Activated CD4-positive, CD25-positive, alpha-beta regulatory T cell treated with anti-CD3 and anti-CD28 coated beads, Interleukin-2, amount 50 U/mL, for 24 hours (primary cell): Measurements from ENCODE around the gene SCAMP2.

ENCODE experiments used
- ATAC-seq, 2 donors: fragments of 150-1000 bp; cut with Tn5 transposase; one replicate each; pipeline ENCODE4 v1.10.0; 2021; ENCODE audit warnings: mild to moderate bottlenecking in 1 of 2, moderate library complexity in 1 of 2

The SCAMP2 gene

DNA sequence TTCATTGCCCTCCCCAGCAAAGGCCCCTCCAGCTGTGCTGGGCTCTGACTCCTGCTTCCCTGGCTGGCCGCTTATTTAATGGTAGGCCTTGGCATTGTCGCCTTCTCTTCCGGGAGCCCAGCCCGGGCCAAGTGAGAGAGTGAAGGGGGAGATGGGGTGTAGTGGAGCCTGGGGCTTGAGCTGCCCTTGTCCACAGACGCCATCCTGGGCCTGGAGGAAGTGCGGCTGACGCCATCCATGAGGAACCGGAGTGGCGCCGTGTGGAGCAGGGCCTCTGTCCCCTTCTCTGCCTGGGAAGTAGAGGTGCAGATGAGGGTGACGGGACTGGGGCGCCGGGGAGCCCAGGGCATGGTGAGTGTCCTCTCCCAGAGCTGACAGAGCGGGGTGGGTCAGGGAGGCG is 57.2 kb downstream of the SCAMP2 start:
- ATAC-seq, result no peak

DNA sequence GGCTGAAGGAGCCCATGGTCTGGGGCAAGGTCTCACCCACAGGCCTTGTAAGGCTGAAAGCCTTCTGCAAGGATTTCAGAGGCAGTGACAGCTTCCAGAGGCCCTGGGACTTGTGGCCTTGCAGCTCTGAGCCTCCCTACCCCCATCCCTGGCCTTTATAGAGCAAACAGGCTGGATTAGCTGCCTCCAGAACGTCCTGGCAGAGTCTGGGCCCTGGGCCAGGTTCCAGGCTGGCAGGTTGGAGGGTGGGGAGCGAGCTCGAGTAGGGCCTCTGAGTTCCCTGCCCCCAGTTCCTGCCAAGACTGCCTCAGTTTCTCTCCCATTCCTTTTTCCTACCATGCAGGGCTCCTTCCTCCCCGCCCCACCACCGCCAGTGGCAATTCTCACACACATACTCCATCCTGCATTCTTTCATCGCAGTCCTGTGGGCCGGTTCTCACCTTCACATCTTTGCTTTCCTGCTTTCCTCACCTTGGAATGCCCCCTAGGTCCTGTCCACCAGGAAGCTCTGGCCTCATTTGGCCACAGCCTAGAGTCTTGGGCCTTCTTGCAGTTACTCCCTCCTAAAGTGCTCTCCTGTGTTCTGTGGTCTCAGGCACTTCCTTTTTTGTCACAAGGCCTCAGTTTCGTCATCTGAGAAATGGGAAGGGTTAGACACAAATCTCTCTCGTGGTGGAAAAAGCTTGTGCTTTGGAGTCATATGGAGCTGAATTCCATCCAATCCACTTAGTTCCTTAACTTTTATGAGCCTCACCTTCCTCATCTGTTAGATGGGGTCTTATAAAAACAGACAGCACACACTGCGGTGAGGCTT is 57.8 kb downstream of the SCAMP2 start:
- no peak for ATAC-seq

DNA sequence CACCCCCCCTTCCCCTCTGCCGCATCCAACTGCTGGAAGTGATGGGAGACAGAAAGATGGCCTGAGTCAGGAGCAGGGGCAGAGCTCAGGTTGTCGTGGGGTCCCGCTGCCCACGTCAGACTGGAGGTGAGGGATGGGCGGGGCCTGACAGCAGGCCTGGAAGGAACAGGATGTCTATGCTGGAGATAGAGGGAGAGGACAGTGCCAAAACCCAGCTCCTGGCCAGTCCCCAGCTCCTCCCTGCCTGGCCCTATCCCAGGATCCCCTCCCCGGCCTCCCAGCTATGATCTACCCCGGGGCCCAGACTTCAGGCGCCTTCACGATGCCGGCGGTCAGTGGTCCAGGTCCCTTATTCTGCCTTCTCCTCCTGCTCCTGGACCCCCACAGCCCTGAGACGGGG is 60.6 kb downstream of the SCAMP2 start, which contains the start of gene LMAN1L:
LMAN1L (plus strand) TSS at position 303 of the 400 bp plus-strand sequence; CDS start at position 323, 20 bp downstream.
- ATAC-seq, result no peak

DNA sequence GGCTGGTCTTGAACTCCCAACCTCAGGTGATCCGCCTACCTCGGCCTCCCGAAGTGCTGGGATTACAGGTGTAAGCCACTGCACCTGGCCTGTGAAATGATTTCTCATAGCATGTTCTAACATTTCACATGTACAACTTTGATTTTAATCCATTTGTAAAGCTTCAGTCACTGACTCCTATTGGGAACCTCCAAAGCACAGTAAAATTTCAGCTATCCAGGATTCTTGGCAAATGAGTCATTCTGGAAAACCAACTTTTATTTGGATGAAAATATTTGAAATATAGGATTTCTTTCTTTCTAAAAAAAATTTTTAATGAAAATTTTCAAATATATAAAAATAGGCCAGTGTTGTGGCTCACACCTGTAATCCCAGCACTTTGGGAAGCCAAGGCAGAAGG is 63.2 kb downstream of the SCAMP2 start:
- ATAC-seq, result no peak

DNA sequence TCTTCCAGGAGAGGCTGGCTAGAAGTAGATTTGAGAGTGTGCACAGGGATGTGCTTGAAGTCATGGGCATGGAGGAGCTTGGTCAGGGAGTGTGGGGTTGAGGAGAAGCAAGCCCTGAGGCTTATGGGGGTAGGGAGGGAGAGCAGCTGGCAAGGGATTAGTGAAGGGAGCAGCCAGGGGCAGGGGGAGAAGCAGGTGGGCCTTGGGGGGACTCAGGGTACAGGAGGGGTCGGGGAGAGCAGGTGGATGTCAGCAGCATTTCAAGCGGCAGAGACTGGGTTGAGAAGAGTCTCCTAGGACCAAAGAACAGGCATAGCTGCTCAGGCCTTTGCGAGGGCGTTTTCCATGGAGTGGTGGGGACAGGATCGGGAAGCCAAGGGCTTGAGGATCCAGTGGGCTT is 63.9 kb downstream of the SCAMP2 start:
- peak in 1 of 2 donors; percentile 9 for ATAC-seq

DNA sequence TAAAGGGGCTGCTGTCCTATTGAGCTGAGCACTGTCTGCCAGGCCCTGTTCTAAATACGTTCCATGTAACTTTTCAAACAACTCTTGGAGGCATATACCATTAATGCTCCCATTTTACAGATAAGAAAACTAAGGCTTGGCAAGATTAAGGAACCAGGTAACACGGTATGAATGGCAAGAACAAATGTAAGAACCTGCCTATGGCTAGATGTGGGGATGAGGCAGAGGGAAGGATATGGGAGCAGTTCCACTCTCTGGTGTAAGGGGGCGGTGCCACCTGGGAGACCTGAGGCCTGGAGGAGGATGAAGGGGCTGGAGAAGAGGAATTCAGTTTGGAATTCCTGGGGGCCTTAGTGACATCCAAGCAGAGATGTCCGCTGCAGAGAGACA is 64.3 kb downstream of the SCAMP2 start:
- ATAC-seq, result peak in 1 of 2 donors; percentile 7

DNA sequence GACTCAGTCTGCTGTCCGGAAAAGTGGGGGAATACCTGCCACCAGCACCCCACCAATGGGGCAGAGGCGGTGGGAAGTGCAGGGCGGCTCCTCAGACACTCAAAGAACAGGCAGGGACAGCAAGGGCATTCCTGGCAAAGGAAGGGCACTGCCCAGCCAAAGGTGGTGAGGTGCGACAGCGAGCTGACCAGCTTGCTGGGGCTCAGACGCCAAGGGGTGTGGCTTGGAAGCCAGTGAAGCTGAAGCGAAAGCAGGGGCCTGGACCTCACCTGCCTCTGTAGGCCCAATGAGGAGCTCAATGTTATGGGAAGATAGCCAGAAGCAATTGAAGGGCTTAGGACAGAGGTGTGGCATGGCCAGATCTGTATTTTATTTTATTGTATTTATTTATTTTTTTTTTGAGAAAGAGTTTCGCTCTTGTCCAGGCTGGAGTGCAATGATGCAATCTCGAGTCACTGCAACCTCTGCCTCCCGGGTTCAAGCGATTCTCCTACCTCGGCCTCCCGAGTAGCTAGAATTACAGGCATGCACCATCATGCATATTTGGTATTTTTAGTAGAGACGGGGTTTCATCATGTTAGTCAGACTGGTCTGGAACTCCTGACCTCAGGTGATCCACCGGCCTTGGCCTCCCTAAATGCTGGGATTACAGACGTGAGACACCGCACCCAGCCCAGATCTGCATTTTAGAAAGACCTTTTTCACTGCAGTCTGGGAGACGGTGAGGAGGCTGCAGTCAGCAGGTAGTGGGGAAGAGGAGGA is 64.9 kb downstream of the SCAMP2 start:
- ATAC-seq, result no peak

DNA sequence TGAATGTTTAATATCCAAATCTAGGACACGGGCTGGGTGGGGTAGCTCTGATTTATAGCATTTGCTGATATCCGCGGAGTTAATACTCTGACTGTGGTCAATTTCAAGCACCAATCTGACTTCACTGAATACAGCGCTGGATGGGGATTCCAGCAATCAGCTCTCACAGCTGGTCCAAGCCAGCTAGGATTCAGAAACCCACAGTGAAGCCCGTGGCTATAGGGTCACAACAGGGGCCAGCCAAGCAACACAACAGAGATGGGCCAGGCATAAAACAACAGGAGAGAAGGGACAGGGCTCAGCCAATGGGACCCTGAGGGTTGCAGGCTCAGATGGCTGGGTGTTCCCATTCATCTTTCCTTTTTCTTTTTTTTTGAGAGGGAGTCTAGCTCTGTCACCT is 65.9 kb downstream of the SCAMP2 start:
- ATAC-seq, result no peak

DNA sequence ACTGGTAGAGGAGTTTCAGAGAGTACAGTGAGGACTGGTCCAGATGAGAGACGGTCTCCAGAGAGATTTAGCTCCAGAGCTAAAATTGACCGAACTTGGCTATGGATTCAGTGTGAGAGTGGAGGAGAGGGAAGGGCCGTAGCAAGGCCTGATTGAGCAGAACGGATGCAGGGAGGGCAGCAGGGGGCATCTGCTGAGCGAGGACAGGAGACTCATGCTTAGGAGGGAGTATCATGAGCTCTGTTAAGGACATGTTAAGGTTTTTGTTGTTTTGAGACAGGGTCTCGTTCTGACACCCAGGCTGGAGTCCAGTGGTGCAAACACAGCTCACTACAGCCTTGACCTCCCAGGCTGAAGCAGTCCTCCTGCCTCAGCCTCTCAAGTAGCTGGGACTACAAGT is 68.2 kb downstream of the SCAMP2 start:
- no peak for ATAC-seq

DNA sequence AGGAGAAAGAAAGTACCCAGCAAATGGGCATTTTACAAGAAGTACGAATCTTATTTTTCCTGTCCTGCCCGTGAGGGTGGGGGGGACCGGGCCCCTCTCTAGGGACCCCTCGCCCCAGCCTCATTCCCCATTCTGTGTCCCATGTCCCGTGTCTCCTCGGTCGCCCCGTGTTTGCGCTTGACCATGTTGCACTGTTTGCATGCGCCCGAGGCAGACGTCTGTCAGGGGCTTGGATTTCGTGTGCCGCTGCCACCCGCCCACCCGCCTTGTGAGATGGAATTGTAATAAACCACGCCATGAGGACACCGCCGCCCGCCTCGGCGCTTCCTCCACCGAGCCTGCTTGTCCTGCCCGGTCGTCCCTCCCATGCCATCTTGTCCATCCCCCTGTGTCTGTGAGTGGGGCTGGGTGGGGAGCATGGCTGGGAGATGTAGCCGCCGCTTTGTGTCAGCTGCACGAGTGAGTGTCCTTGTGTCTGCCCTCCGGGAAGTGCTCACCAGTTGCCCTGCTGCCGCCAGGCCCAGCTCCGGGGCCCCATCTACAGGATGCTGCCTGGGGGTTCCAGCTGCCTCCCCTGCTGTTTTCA is 70.2 kb downstream of the SCAMP2 start:
- no peak for ATAC-seq

DNA sequence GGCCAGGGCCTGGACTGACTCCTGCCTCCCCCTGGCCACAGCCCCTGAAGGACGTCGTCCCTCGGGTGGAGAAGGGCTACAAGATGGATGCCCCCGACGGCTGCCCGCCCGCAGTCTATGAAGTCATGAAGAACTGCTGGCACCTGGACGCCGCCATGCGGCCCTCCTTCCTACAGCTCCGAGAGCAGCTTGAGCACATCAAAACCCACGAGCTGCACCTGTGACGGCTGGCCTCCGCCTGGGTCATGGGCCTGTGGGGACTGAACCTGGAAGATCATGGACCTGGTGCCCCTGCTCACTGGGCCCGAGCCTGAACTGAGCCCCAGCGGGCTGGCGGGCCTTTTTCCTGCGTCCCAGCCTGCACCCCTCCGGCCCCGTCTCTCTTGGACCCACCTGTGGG is 70.9 kb downstream of the SCAMP2 start:
- ATAC-seq, result no peak

DNA sequence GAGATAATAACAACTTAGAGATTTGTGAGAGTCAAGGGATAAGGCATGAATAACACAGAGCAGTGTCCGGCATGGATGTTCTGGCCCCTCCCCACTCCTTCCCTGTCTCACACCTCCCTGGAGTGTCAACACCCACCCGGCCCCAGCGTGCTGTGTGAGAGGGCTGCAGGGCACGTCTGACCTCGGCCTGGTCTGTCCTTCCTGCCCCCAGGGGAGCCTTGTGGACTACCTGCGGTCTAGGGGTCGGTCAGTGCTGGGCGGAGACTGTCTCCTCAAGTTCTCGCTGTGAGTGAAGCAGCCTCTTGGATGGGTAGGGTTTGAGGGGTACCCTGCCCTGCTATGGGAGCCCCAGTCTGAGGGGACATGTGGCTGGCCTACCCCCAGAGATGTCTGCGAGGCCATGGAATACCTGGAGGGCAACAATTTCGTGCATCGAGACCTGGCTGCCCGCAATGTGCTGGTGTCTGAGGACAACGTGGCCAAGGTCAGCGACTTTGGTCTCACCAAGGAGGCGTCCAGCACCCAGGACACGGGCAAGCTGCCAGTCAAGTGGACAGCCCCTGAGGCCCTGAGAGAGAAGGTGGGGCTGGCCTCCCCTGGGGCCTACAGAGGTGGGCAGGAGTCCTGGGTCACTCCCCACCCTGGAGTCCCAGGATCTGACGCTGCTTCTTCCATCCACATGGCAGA is 71.7 kb downstream of the SCAMP2 start:
- no peak for ATAC-seq

DNA sequence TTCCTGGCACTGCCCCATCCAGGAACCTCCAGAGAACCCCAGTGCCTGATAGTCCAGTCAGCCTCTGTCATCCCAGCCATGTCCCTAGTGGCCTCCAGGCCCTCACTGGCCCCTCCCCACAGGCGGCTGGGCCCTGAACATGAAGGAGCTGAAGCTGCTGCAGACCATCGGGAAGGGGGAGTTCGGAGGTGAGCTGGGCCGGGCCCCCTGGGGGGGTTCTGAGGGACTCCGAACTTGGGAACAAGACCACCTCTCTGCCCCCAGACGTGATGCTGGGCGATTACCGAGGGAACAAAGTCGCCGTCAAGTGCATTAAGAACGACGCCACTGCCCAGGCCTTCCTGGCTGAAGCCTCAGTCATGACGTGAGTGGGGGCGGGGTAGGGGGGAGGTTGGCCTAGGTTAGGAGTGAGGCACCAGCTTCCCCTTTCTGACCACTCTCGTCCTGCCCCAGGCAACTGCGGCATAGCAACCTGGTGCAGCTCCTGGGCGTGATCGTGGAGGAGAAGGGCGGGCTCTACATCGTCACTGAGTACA is 72.5 kb downstream of the SCAMP2 start:
- ATAC-seq, result no peak

DNA sequence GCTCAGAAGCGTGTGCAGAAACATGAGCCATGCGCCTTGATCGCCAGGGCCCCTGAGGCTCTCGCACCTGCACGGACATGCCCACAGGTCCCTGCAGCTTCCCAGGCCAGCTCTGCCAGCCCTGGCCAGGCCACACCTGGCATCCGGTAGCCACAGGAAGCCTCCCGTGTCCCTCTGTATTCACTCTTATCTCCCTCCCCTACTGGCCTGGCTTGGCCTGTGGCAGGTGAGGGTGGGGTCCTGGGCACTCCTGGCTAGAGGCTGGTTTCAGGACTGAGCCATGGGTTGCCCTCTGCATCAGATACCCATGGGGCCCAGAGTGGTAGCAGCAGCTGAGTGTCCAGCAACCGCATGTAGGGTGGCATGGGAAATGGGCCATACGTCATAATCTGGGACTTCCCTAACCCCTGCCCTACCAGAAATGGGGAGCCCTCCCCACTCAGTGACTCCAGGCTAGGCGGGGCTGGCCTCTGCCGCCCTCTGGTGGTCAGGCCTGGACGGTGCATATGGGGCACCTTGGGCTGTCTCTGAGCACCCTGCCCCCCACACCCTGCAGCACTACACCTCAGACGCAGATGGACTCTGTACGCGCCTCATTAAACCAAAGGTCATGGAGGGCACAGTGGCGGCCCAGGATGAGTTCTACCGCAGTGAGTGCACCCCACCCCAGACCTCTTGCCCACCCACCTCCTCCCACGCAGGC is 73.2 kb downstream of the SCAMP2 start:
- ATAC-seq, result peak; percentile 90 to 92

DNA sequence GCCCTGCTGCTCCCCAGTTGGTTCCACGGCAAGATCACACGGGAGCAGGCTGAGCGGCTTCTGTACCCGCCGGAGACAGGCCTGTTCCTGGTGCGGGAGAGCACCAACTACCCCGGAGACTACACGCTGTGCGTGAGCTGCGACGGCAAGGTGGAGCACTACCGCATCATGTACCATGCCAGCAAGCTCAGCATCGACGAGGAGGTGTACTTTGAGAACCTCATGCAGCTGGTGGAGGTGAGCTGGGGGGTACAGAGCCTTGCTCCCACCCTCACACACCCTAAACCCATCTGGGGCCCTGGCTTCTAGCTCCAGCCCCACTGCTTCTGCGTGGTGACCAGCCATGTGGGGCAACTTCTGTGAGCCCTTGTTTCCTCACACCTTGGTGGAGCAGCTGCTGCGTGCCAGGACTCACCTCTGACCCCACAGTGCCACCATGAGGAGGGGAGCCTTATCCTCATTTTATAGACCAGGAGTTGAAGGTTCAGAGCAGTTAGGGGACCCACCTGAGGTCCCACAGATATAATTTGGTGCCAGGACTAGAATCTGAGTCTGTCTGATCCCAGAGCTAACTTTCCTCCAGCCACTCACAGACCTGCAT is 73.8 kb downstream of the SCAMP2 start:
- ATAC-seq, result peak in 1 of 2 donors; percentile 17

DNA sequence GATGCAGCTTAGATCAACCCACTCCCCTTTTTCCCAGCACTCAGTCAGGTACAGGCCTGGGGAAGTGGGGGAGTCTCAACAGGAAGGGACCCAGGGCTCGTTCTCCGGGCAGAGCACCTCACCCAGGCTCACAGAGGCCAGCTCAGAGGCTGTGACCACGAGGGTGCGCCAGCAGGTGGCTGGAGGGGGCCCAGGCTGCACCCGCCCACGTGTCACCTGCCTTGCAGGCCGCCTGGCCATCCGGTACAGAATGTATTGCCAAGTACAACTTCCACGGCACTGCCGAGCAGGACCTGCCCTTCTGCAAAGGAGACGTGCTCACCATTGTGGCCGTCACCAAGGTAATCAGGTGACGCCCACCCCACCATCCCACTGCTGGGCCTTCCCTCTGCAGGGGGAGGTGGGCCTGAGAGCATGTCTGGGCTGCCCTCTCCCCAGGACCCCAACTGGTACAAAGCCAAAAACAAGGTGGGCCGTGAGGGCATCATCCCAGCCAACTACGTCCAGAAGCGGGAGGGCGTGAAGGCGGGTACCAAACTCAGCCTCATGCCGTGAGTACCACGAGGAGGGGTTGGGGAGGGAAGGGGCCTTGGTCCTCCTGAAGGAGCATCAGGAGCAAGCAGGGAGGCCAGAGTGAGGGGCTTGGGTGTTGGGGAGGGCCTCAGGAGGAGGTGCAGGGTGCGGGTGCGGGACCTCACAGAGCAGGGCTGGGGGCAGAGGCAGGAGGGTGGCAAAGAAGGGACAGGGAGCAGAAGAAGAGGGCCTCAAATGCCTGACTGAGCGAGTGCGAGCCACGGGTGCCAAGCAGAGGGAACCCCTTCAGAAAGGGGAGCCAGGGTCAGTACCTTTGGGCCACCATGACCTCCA is 74.5 kb downstream of the SCAMP2 start:
- ATAC-seq, result no peak

DNA sequence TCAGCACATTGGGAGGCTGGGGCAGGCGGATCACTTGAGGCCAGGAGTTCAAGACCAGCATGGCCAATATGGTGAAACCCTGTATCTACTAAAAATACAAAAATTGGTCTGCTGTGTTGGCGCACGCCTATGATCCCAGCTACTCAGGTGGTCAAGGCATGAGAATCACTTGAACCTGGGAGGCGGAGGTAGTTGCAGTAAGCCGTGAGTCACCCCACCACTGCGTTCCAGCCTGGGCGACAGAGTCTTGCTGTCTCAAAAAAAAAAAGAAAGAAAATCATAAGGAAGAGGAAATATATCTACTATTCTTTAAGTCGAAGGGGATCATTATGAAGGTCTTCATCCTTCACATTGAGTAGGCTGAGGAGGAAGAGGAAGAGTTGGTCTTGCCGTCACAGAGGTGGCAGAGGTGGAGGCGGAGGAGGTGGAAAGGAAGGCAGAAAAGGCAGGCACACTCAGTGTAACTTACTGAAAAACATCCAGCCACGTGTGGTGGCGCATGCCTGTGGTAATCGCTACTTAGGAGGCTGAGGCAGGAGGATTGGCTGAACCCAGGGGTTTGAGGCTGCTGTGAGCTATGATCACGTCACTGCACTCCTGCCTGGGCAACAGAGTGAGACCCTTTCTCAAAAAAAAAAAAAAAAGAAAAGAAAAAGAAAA is 77.1 kb downstream of the SCAMP2 start:
- peak; percentile 26 to 37 for ATAC-seq

DNA sequence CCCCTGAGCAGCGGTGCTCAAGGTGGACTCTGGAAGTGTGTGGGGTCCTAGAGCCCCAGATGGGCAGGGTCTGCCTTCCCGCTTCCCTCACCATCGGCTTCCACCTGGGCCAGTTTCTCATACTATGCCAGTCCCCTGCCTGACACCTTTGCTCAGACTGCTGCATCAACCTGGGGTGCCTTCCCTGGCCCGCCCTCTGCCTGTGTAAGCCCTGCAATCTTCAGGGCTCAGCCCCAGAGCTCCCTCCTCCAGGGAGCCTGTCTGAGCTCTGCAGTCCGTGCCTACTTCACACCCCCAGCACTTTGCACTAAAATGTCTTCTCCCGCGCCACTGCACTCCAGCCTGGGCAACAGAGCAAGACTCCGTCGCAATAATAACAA is 78.2 kb downstream of the SCAMP2 start:
- no peak for ATAC-seq

DNA sequence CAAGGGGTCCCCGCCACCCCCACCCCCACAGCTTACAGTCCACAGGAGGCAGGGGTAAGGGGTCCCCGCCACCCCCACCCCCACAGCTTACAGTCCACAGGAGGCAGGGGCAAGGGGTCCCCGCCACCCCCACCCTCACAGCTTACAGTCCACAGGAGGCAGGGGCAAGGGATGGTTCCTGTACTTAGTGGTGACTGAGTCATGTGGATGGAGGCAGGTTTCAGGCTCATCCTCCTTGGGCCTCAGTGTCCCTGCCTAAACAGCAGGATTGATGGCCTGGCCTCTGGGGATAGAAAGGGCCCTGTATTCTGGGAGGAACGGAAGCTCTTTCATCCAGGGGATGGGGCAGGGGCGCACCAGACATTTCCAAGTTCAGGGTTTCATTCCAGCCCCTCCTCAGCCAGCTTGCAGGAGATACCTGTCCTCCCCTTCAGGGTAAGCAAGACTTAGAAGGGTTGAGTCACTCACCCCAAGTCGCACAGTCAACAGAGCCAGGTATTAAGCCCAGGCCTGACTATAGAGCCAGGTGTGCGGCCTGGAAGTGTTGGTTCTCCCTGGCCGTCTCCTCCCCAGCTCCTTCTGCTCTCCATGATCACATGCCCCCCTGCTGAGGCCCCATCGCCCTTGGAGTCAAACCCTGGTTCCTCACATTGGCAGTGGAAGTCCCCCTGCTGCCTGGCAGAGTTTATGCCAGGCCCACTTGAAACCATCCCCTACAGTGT is 78.8 kb downstream of the SCAMP2 start:
- peak in 1 of 2 donors; percentile 45 for ATAC-seq
